ENCODE data around the gene FUT6. TPM values are rescaled to one million over a fixed set of nuclear protein-coding genes. Genes with fewer than 3 reads are reported as not detected.
A peak's percentile ranks its signal among the peaks of the same experiment; 100 is the strongest.

FUT6 gene
- total RNA-seq, 1 donor from 2014 or later, result 1.1 TPM

DNA sequence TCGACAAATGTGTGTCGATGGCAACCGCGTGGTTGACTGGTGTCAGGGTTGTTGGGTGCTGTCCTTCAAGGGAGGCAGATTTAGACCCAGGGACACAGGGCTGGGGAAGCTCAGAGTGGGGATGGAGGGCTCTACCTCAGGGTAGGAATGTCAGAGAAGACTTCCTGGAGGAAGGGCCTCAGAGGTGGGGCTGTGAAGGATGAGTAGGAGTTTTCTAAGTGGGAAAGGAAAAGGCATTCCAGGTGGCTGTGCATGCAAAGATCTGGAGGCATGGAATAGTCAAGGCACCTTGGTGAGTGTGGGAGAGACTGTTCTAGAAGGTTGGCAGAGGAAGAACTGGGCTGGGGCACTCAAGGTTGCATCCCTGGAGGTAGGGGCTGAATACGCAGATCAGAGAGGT lies 32.6 kb downstream of the FUT6 start:
- TF ChIP-seq, protein P1, sequence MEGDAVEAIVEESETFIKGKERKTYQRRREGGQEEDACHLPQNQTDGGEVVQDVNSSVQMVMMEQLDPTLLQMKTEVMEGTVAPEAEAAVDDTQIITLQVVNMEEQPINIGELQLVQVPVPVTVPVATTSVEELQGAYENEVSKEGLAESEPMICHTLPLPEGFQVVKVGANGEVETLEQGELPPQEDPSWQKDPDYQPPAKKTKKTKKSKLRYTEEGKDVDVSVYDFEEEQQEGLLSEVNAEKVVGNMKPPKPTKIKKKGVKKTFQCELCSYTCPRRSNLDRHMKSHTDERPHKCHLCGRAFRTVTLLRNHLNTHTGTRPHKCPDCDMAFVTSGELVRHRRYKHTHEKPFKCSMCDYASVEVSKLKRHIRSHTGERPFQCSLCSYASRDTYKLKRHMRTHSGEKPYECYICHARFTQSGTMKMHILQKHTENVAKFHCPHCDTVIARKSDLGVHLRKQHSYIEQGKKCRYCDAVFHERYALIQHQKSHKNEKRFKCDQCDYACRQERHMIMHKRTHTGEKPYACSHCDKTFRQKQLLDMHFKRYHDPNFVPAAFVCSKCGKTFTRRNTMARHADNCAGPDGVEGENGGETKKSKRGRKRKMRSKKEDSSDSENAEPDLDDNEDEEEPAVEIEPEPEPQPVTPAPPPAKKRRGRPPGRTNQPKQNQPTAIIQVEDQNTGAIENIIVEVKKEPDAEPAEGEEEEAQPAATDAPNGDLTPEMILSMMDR (IDR thresholded peaks at IDR 0.05), result no peak
- Histone ChIP-seq H3K27me3 (ENCODE audit: low read depth) (peaks cover 33% of the 10 kb centered on the region), H3K4me1 (peaks cover 15% of the 10 kb centered on the region), H3K4me3 (no peak overlapping the region), H3K36me3 (no peaks in the 10 kb centered on the region), H3K9me3 (no peaks in the 10 kb centered on the region), H3K27ac (no peak overlapping the region)
- DNase-seq (no peak), ATAC-seq (no peak)
- intact Hi-C loops (cut with DNase I), result no loop called here

DNA sequence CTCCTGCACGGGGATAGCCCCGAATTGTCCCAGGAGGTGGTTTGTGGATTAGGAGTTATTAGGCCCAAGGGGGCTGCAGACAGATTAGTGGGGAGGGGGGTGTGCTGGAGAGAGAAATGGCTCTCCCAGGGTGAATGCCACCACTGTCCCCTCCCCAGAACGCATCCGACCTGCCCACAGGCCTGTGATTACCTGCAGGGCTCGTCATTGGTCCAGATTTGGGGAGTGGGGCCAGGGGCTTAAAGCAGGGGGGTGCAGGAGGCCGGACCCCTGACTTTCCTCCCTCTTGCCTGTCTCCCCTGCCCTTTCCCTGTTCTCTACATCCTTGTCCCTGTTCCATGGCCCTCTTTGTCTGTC lies 33.4 kb downstream of the FUT6 start:
- DNase-seq (no peak), ATAC-seq (no peak)
- Histone ChIP-seq H3K36me3 (no peaks in the 10 kb centered on the region), H3K4me3 (no peak overlapping the region), H3K4me1 (peaks cover 15% of the 10 kb centered on the region), H3K27ac (no peak overlapping the region), H3K27me3 (ENCODE audit: low read depth) (peaks cover 41% of the 10 kb centered on the region), H3K9me3 (no peaks in the 10 kb centered on the region)
- TF ChIP-seq, protein P1 (IDR thresholded peaks at IDR 0.05), result no peak
- intact Hi-C loops (cut with DNase I), result no loop called here

DNA sequence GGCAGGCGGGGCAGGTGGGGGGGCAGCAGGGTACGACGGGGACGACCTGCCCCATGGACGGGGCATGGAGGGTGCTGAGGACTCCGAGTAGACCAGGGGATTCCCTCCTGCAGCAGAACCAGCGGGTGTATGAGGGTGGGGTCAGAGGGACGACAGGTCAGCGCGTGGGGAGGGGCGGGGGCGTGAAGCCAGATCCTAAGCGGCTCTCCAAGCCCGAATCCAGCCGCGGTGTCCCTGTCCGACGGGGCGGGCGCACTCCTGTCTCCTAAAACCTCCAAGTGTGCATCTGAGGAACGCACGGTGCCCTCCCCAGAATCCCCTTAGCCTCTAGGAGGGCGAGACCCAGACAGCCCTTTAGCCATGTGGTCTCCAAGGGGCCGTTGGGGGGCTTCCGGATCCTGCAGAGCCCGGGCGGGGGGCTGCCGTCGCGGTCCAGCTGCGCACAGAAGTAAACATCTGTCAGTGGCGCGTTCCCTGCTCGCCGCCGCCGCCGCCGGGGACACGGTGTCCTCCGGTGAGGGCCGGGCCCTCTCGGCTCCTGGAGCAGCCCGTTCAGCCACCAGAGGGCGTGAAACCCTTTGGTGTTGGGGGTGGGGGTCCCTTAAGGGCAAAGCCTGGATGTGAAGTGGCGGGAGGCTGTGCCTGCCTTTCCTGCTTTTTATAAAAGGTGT lies 33.9 kb downstream of the FUT6 start:
- peak; percentile 66 to 67 for ATAC-seq
- intact Hi-C loops (cut with DNase I), result no loop called here
- peaks cover 15% of the 10 kb centered on the region for H3K4me1 ChIP-seq

DNA sequence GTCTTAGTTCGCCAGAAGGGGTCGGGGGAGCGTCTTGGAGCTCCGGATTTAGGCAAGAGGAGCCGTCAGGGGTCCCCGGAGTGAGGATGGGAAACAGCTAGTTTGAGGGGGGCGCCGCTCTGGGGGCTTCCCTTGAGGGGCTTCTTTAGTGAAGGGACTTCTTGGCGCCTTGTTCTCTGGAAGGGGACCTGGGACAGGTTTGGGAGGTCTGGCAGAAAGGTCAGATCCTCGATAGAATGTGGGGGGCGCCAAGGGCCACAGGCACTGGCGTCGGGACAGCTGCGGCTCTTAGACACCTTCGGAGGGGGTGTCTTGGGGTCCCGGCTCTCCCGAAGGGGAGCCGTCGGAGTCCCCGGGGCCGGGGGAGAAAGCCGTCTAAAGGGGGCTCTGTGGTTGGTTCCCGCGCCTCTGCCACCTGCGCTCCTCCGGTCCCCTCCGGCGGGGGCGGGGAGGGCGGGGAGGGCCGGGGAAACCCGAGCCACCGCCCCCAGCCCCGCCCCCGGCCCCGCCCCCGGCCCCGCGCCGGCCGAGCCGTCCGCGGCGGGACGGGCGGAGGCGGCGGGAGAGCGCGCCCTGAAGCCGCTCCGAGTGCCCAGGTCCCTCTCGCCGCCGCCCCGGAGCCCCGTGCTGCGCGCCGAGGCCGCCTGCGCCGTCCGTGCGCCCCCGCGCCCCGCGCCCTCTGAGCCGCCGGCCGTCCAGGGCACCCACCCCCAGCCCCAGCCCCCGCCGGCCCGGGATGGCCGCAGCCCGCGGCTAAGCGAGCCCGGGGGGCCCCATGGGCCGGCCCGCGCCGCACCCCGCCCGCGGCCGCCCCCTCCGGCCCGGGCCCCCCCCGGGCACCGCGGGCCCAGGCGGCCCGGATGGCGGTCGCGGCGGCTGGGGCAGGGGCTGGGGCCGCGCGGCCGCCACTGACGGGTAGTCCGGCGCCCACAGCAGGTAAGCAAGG lies 34.7 kb downstream of the FUT6 start, which contains the start of gene NRTN:
Gene NRTN (plus strand): TSS at position 552 of the 946 bp plus-strand sequence. CDS start 19,099 bp downstream, outside the sequence.
- ATAC-seq, result peak; percentile 71 to 77
- peaks cover 54% of the 10 kb centered on the region for H3K27me3 ChIP-seq (ENCODE audit: low read depth)
- DNase-seq, result no peak
- TF ChIP-seq, protein P1 (IDR thresholded peaks at IDR 0.05), result no peak
- no peaks in the 10 kb centered on the region for H3K36me3 ChIP-seq
- no peak within 1 kb of the TSS for H3K27ac ChIP-seq
- peak within 1 kb of the TSS; percentile 42 for H3K4me3 ChIP-seq
- H3K9me3 ChIP-seq, result no peaks in the 10 kb centered on the region
- H3K4me1 ChIP-seq, result peaks cover 15% of the 10 kb centered on the region
- intact Hi-C loops (cut with DNase I), result no loop called here

More for the DNA sequence above, 33.9 kb downstream of the FUT6 start:
- peak; percentile 82 for DNase-seq
- peaks cover 46% of the 10 kb centered on the region for H3K27me3 ChIP-seq (ENCODE audit: low read depth)
- no peaks in the 10 kb centered on the region for H3K9me3 ChIP-seq
- no peak overlapping the region for H3K27ac ChIP-seq
- H3K36me3 ChIP-seq, result no peaks in the 10 kb centered on the region
- H3K4me3 ChIP-seq, result peak overlapping the region; percentile 42
- TF ChIP-seq, protein P1 (IDR thresholded peaks at IDR 0.05), result peak; percentile 67

DNA sequence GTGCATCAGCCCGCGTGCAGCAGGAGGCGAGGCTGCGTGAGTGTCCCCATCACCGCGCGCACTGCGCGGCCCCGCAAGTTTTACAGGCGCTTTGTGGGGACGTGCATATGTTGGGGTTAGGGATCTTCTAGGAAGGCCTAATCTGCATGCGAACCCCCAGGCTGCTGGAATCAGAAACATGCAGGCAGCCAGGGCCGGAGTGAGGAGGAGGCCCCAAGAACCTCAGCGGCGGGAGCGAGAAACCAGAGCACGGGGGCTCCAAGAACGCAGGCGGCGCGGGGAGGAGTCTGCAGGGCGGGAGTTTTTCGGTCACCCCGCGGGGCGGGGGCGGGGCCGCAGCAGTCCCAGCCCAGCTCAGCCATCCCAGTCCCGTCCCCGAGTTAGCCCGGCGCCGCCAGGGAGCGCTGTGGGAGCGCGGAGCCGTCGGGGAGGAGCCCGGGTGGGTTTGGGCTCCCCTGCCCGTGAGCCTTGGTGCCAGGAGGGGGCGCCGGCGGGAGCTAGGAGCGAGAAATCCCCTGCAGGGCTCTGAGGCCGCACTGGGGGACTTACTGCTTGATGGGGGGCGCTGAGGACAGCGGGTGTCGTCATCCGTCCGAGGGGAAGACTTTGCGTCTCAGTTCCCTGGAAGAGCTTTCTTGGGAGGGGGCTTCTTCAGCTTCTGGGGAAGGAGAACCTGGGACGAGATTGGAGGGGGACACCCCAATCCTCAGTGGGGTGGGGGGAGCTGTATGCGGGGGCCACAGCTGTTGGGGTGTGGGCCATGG lies 35.6 kb downstream of the FUT6 start:
- H3K9me3 ChIP-seq, result no peaks in the 10 kb centered on the region
- intact Hi-C loops (cut with DNase I), result no loop called here
- TF ChIP-seq, protein P1 (IDR thresholded peaks at IDR 0.05), result peak; percentile 95
- H3K4me1 ChIP-seq, result peaks cover 15% of the 10 kb centered on the region
- peaks cover 60% of the 10 kb centered on the region for H3K27me3 ChIP-seq (ENCODE audit: low read depth)
- DNase-seq, result peak; percentile 91
- H3K4me3 ChIP-seq, result peak overlapping the region; percentile 36
- no peaks in the 10 kb centered on the region for H3K36me3 ChIP-seq
- H3K27ac ChIP-seq, result no peak overlapping the region
- peak; percentile 95 to 96 for ATAC-seq

All from lower lobe of right lung (tissue), 2 donors.